ENCODE measurements around the gene MAGI2.

Gene MAGI2

GRCh38 chr7:78895393-78895792 lies 558.1 kb downstream of the MAGI2 start:
- Histone ChIP-seq H3K4me3 (ENCODE audit: low read depth in 1 of 2, low read length in 1 of 2) (no peak overlapping the region), H3K36me3 (no peaks in the 10 kb centered on the region), H3K9me3 (no peaks in the 10 kb centered on the region), H3K27me3 (no peaks in the 10 kb centered on the region), H3K4me1 (ENCODE audit: control insufficient read depth in 1 of 2, insufficient read depth in 1 of 2, low read depth in 1 of 2, low read length in 1 of 2) (no peaks in the 10 kb centered on the region), H3K27ac (no peak overlapping the region)
- no peak for TF ChIP-seq CTCF (IDR thresholded peaks at IDR 0.05)

- Histone ChIP-seq H3K36me3 (no peaks in the 10 kb centered on the region), H3K27me3 (no peaks in the 10 kb centered on the region), H3K27ac (no peak overlapping the region), H3K4me1 (ENCODE audit: control insufficient read depth in 1 of 2, insufficient read depth in 1 of 2, low read depth in 1 of 2, low read length in 1 of 2) (no peaks in the 10 kb centered on the region), H3K9me3 (no peaks in the 10 kb centered on the region), H3K4me3 (ENCODE audit: low read depth in 1 of 2, low read length in 1 of 2) (no peak overlapping the region)
- no peak for TF ChIP-seq CTCF (IDR thresholded peaks at IDR 0.05)
Measured at GRCh38 chr7:78879206-78879605, 574.3 kb downstream of the MAGI2 start.

DNA sequence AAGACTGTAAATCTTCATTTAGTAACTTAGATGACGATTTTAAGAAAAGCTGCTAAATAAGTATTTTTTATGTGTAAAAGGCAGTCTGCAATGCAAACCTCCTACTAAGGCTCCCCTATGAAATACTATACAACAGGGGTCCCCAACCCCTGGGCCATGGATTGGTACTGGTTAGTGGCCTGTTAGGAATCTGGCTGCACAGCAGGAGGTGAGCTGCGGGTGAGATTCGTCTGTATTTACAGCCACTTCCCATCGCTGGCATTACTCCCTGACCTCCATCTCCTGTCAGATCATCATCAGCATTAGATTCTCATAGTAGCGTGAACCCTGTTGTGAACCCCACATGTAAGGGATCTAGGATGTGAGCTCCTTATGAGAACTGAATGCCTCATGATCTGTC lies 580.4 kb downstream of the MAGI2 start:
- Histone ChIP-seq H3K4me3 (ENCODE audit: low read depth in 1 of 2, low read length in 1 of 2) (no peak overlapping the region), H3K36me3 (no peaks in the 10 kb centered on the region), H3K9me3 (no peaks in the 10 kb centered on the region), H3K27me3 (no peaks in the 10 kb centered on the region), H3K4me1 (ENCODE audit: control insufficient read depth in 1 of 2, insufficient read depth in 1 of 2, low read depth in 1 of 2, low read length in 1 of 2) (no peaks in the 10 kb centered on the region), H3K27ac (no peak overlapping the region)
- TF ChIP-seq CTCF (IDR thresholded peaks at IDR 0.05) = no peak

- no peaks in the 10 kb centered on the region for H3K36me3 ChIP-seq
- no peaks in the 10 kb centered on the region for H3K9me3 ChIP-seq
- H3K27me3 ChIP-seq = no peaks in the 10 kb centered on the region
- H3K4me1 ChIP-seq (ENCODE audit: control insufficient read depth in 1 of 2, insufficient read depth in 1 of 2, low read depth in 1 of 2, low read length in 1 of 2) = no peaks in the 10 kb centered on the region
- H3K4me3 ChIP-seq (ENCODE audit: low read depth in 1 of 2, low read length in 1 of 2) = no peak overlapping the region
- no peak overlapping the region for H3K27ac ChIP-seq
- no peak for TF ChIP-seq CTCF (IDR thresholded peaks at IDR 0.05)
Measured at GRCh38 chr7:78864339-78864738, 589.1 kb downstream of the MAGI2 start.

- Histone ChIP-seq H3K4me1 (ENCODE audit: control insufficient read depth in 1 of 2, insufficient read depth in 1 of 2, low read depth in 1 of 2, low read length in 1 of 2) (no peaks in the 10 kb centered on the region), H3K4me3 (ENCODE audit: low read depth in 1 of 2, low read length in 1 of 2) (no peak overlapping the region), H3K9me3 (no peaks in the 10 kb centered on the region), H3K27ac (no peak overlapping the region), H3K27me3 (no peaks in the 10 kb centered on the region), H3K36me3 (no peaks in the 10 kb centered on the region)
- no peak for TF ChIP-seq CTCF (IDR thresholded peaks at IDR 0.05)
Measured at GRCh38 chr7:78863281-78863680, 590.2 kb downstream of the MAGI2 start.

- H3K9me3 ChIP-seq = no peaks in the 10 kb centered on the region
- no peaks in the 10 kb centered on the region for H3K4me1 ChIP-seq (ENCODE audit: control insufficient read depth in 1 of 2, insufficient read depth in 1 of 2, low read depth in 1 of 2, low read length in 1 of 2)
- no peaks in the 10 kb centered on the region for H3K27me3 ChIP-seq
- H3K36me3 ChIP-seq = no peaks in the 10 kb centered on the region
- H3K4me3 ChIP-seq (ENCODE audit: low read depth in 1 of 2, low read length in 1 of 2) = no peak overlapping the region
- H3K27ac ChIP-seq = no peak overlapping the region
- no peak for TF ChIP-seq CTCF (IDR thresholded peaks at IDR 0.05)
Measured at GRCh38 chr7:78862411-78862900, 591.0 kb downstream of the MAGI2 start.

Data from neutrophil (primary cell).